ENCODE data around the gene PHYHD1. TPM values are rescaled to one million over a fixed set of nuclear protein-coding genes. Genes with fewer than 3 reads are reported as not detected.

Gene PHYHD1
- polyA plus RNA-seq, 1 of the 3 experiments (the other 2 are of a cell fraction), result not detected

DNA sequence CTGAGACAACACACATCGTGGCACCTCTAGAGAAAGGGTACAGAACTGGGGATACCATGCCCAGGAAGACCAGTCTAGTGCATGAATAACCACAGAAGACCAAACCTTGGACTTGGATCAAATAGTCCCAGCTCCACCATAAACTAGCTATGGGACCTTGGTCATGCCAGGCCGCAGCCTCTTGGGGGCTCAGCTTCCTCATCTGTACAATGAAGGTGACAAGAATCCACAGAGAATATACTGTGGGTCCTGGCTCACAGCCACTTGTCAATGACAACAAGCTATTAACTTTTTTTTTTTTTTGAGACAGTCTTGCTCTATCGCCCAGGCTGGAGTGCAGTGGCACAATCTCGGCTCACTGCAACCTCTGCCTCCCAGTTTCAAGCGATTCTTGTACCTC, 42.9 kb upstream of the PHYHD1 start:
- no peak for TF ChIP-seq CHD2 (IDR thresholded peaks at IDR 0.05; ENCODE audit: low read length, partially characterized antibody)
- no peak for TF ChIP-seq TCF12 (IDR thresholded peaks at IDR 0.05)
- no peak for TF ChIP-seq MXI1 (IDR thresholded peaks at IDR 0.05; ENCODE audit: low read depth, low read length)
- no peak for TF ChIP-seq JUND (IDR thresholded peaks at IDR 0.05)
- TF ChIP-seq, protein P1, sequence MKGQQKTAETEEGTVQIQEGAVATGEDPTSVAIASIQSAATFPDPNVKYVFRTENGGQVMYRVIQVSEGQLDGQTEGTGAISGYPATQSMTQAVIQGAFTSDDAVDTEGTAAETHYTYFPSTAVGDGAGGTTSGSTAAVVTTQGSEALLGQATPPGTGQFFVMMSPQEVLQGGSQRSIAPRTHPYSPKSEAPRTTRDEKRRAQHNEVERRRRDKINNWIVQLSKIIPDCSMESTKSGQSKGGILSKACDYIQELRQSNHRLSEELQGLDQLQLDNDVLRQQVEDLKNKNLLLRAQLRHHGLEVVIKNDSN (IDR thresholded peaks at IDR 0.05; ENCODE audit: borderline replicate concordance, low read depth), result no peak
- TF ChIP-seq FOSL2 (IDR thresholded peaks at IDR 0.05; ENCODE audit: borderline replicate concordance, low read depth), result no peak
- no peak for TF ChIP-seq EP300 (IDR thresholded peaks at IDR 0.05; ENCODE audit: borderline replicate concordance in 1 of 2, low read depth in 1 of 2, low read length in 1 of 2)
- no peak for TF ChIP-seq EZH2phosphoT487 (IDR thresholded peaks at IDR 0.05; ENCODE audit: borderline replicate concordance, low read depth)
- TF ChIP-seq FOXM1 (IDR thresholded peaks at IDR 0.05; ENCODE audit: low read depth), result no peak
- TF ChIP-seq, protein P2, sequence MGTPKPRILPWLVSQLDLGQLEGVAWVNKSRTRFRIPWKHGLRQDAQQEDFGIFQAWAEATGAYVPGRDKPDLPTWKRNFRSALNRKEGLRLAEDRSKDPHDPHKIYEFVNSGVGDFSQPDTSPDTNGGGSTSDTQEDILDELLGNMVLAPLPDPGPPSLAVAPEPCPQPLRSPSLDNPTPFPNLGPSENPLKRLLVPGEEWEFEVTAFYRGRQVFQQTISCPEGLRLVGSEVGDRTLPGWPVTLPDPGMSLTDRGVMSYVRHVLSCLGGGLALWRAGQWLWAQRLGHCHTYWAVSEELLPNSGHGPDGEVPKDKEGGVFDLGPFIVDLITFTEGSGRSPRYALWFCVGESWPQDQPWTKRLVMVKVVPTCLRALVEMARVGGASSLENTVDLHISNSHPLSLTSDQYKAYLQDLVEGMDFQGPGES (IDR thresholded peaks at IDR 0.05; ENCODE audit: low read depth, low read length), result no peak
- TF ChIP-seq, protein P3, sequence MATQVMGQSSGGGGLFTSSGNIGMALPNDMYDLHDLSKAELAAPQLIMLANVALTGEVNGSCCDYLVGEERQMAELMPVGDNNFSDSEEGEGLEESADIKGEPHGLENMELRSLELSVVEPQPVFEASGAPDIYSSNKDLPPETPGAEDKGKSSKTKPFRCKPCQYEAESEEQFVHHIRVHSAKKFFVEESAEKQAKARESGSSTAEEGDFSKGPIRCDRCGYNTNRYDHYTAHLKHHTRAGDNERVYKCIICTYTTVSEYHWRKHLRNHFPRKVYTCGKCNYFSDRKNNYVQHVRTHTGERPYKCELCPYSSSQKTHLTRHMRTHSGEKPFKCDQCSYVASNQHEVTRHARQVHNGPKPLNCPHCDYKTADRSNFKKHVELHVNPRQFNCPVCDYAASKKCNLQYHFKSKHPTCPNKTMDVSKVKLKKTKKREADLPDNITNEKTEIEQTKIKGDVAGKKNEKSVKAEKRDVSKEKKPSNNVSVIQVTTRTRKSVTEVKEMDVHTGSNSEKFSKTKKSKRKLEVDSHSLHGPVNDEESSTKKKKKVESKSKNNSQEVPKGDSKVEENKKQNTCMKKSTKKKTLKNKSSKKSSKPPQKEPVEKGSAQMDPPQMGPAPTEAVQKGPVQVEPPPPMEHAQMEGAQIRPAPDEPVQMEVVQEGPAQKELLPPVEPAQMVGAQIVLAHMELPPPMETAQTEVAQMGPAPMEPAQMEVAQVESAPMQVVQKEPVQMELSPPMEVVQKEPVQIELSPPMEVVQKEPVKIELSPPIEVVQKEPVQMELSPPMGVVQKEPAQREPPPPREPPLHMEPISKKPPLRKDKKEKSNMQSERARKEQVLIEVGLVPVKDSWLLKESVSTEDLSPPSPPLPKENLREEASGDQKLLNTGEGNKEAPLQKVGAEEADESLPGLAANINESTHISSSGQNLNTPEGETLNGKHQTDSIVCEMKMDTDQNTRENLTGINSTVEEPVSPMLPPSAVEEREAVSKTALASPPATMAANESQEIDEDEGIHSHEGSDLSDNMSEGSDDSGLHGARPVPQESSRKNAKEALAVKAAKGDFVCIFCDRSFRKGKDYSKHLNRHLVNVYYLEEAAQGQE (IDR thresholded peaks at IDR 0.05; ENCODE audit: low read depth, low read length), result no peak
- TF ChIP-seq GABPA (IDR thresholded peaks at IDR 0.05; ENCODE audit: low read depth), result no peak
- TF ChIP-seq NRF1 (IDR thresholded peaks at IDR 0.05; ENCODE audit: low read depth, low read length), result no peak
- TF ChIP-seq, protein P4, sequence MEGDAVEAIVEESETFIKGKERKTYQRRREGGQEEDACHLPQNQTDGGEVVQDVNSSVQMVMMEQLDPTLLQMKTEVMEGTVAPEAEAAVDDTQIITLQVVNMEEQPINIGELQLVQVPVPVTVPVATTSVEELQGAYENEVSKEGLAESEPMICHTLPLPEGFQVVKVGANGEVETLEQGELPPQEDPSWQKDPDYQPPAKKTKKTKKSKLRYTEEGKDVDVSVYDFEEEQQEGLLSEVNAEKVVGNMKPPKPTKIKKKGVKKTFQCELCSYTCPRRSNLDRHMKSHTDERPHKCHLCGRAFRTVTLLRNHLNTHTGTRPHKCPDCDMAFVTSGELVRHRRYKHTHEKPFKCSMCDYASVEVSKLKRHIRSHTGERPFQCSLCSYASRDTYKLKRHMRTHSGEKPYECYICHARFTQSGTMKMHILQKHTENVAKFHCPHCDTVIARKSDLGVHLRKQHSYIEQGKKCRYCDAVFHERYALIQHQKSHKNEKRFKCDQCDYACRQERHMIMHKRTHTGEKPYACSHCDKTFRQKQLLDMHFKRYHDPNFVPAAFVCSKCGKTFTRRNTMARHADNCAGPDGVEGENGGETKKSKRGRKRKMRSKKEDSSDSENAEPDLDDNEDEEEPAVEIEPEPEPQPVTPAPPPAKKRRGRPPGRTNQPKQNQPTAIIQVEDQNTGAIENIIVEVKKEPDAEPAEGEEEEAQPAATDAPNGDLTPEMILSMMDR (IDR thresholded peaks at IDR 0.05), result no peak
- TF ChIP-seq, protein P5, sequence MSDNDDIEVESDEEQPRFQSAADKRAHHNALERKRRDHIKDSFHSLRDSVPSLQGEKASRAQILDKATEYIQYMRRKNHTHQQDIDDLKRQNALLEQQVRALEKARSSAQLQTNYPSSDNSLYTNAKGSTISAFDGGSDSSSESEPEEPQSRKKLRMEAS (IDR thresholded peaks at IDR 0.05; ENCODE audit: low read depth), result no peak
- no peak for TF ChIP-seq RXRA (IDR thresholded peaks at IDR 0.05; ENCODE audit: borderline replicate concordance, low read depth)
- TF ChIP-seq, protein P6, sequence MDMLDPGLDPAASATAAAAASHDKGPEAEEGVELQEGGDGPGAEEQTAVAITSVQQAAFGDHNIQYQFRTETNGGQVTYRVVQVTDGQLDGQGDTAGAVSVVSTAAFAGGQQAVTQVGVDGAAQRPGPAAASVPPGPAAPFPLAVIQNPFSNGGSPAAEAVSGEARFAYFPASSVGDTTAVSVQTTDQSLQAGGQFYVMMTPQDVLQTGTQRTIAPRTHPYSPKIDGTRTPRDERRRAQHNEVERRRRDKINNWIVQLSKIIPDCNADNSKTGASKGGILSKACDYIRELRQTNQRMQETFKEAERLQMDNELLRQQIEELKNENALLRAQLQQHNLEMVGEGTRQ (IDR thresholded peaks at IDR 0.05; ENCODE audit: borderline replicate concordance, low read depth, low read length), result no peak
- no peak for TF ChIP-seq SIN3A (IDR thresholded peaks at IDR 0.05; ENCODE audit: borderline replicate concordance, low read depth, low read length)
- TF ChIP-seq TAF1 (IDR thresholded peaks at IDR 0.05; ENCODE audit: borderline replicate concordance, low read depth, low read length), result no peak
- TF ChIP-seq, protein P7, sequence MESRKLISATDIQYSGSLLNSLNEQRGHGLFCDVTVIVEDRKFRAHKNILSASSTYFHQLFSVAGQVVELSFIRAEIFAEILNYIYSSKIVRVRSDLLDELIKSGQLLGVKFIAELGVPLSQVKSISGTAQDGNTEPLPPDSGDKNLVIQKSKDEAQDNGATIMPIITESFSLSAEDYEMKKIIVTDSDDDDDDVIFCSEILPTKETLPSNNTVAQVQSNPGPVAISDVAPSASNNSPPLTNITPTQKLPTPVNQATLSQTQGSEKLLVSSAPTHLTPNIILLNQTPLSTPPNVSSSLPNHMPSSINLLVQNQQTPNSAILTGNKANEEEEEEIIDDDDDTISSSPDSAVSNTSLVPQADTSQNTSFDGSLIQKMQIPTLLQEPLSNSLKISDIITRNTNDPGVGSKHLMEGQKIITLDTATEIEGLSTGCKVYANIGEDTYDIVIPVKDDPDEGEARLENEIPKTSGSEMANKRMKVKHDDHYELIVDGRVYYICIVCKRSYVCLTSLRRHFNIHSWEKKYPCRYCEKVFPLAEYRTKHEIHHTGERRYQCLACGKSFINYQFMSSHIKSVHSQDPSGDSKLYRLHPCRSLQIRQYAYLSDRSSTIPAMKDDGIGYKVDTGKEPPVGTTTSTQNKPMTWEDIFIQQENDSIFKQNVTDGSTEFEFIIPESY (IDR thresholded peaks at IDR 0.05; ENCODE audit: borderline replicate concordance, low read depth), result no peak
- CTCF ChIA-PET, result interaction anchor here (0.6 to 5.9 kb wide), 3 partner anchors 15 to 49 kb away, joined by 5 to 47 read pairs (median 18); no protein-coding TSS in a partner anchor
- POLR2A ChIA-PET, result interaction anchor here (0.8 kb wide), 1 partner anchor 59 kb away, joined by 3 read pairs; no protein-coding TSS in a partner anchor

More for the DNA sequence above, 42.9 kb upstream of the PHYHD1 start:
- H3K79me2 ChIP-seq (ENCODE audit: insufficient read depth), result peaks cover 63% of the 10 kb centered on the region
- peaks cover 9% of the 10 kb centered on the region for H3F3A ChIP-seq (replicated peaks; ENCODE audit: insufficient read depth)
- H3K4me1 ChIP-seq (ENCODE audit: control insufficient read depth in 1 of 2, insufficient read depth in 2 of 2, low read depth in 1 of 2, low read length in 1 of 2), result peaks cover 3 to 7% of the 10 kb centered on the region in 2 experiments; a peak in 2 of 4 replicates
- DNase-seq, result no peak
- H3K27ac ChIP-seq (ENCODE audit: low read depth in 2 of 2, low read length in 1 of 2), result no peak overlapping the region
- no peaks in the 10 kb centered on the region for H3K27me3 ChIP-seq (ENCODE audit: insufficient read depth)
- H2AFZ ChIP-seq (ENCODE audit: low read depth), result no peak overlapping the region
- no peak overlapping the region for H3K9ac ChIP-seq
- no peaks in the 10 kb centered on the region for H3K9me2 ChIP-seq
- no peak overlapping the region for H3K4me2 ChIP-seq
- no peak overlapping the region for H3K4me3 ChIP-seq (ENCODE audit: low read depth in 2 of 2, low read length in 1 of 2)
- H3K9me3 ChIP-seq, result no peaks in the 10 kb centered on the region
- H4K20me1 ChIP-seq (ENCODE audit: insufficient read depth), result no peaks in the 10 kb centered on the region
- H3K36me3 ChIP-seq (replicated peaks in 1 of 2; ENCODE audit: control insufficient read depth in 1 of 2, insufficient read depth in 2 of 2, low read length in 1 of 2), result no peaks in the 10 kb centered on the region
- 82% methylated on average over 4 of the region's 5 CpGs for WGBS (ENCODE audit: low lambda C conversion rate)

Data from SK-N-SH (cell line).